Measurements from ENCODE around the gene NTN3. TPM values are rescaled to one million over a fixed set of nuclear protein-coding genes. Genes with fewer than 3 reads are reported as not detected.

The NTN3 gene
- total RNA-seq, 1 experiment from 2014 or later, result 0.87 TPM

DNA sequence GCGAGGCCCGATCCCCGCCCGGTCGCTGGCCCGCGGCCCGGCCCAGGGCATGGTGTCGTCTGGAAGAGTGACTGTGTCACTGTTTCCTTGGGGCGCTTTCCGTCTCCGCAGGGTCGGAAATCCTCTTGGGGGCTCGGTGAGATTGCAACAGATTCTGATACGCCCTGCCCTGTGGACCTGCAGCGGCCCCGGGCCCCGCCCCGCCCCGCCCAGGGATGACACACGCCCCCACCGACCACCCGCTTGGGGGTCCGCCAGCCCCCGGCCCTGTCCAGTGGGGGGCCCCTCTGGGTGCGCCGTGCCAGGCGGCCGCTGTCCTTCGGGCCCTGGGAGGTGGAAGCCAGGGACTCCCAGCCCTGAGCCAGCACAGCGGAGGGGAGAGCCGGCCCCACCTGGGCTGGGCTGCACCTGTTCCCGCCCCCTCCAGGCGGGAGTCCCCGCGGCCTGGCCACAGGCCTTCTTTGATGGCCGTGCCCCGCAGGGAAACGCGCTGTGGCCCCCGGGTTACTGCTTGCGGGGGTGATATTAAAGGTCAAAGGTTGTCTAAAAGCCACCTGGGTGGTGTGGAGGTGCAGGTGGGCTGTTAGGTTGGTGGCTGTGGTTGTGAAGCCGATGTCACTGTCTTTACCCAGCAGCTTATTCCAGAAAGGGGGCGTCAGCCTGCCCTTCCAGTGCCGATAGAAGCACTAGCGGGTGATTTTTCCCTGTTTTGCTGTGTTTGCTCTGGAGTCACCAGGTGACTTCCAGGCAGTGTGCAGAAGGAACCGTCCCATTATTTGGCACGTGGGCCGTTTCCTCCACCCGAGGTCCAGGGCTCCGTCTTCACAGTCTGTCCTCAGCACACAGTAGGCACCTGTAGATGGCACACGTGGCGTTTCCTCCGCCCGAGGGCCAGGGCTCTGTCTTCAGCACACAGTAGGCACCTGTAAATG lies 4.6 kb downstream of the NTN3 start:
- Histone ChIP-seq H3K27me3 (ENCODE audit: insufficient read depth, low read depth) (no peaks in the 10 kb centered on the region), H3K4me3 (peak overlapping the region; percentile 62), H3K4me2 (peak overlapping the region; percentile 78), H3F3A (ENCODE audit: insufficient read depth, low read depth) (peaks cover 17% of the 10 kb centered on the region; the same call in 1 of the 2 replicates), H3K9me3 (ENCODE audit: insufficient read depth, low read depth) (no peaks in the 10 kb centered on the region), H4K20me1 (ENCODE audit: insufficient read depth) (peaks cover 13% of the 10 kb centered on the region; the same call in 1 of the 2 replicates), H3K27ac (no peak overlapping the region), H3K4me1 (replicated peaks; ENCODE audit: insufficient read depth) (peaks cover 13% of the 10 kb centered on the region; the same call in 1 of the 2 replicates), H3K36me3 (ENCODE audit: low read depth) (no peaks in the 10 kb centered on the region), H2AFZ (0 out of 2 replicates have a peak overlapping the region, but pooled peaks have one; percentile 40), H3K79me2 (ENCODE audit: low read depth) (peaks cover 13% of the 10 kb centered on the region), H3K9me2 (ENCODE audit: insufficient read depth) (no peaks in the 10 kb centered on the region)
- no TSS peak for BruUV-seq (replicated peaks)
- intact Hi-C loops (cut with micrococcal nuclease; ENCODE audit: unreplicated experiment), result no loop called here
- POLR2A ChIA-PET (ENCODE audit: unreplicated experiment), result interaction anchor here (0.9 kb wide), 1 partner anchor 261 kb away, joined by 3 read pairs; the partner anchor contains the start of gene PGP
- peak in 1 of 2 experiments; percentile 65 for DNase-seq
- no peak for TF ChIP-seq EZH2 (IDR thresholded peaks at IDR 0.05; ENCODE audit: low read depth)
- no peak for TF ChIP-seq CTCF (conservative IDR thresholded peaks at IDR 0.05)
- CTCF ChIA-PET, result no interaction called here

- POLR2A ChIA-PET (ENCODE audit: unreplicated experiment), result no interaction called here
- H3K9me3 ChIP-seq (ENCODE audit: insufficient read depth, low read depth), result no peaks in the 10 kb centered on the region
- H3K9me2 ChIP-seq (ENCODE audit: insufficient read depth), result no peaks in the 10 kb centered on the region
- TSS peak; percentile 33 for BruUV-seq (replicated peaks)
- H3K4me2 ChIP-seq, result peak overlapping the region; percentile 78
- peaks cover 17% of the 10 kb centered on the region; the same call in 1 of the 2 replicates for H3F3A ChIP-seq (ENCODE audit: insufficient read depth, low read depth)
- H3K36me3 ChIP-seq (ENCODE audit: low read depth), result no peaks in the 10 kb centered on the region
- H3K27me3 ChIP-seq (ENCODE audit: insufficient read depth, low read depth), result no peaks in the 10 kb centered on the region
- no peak for DNase-seq
- H4K20me1 ChIP-seq (ENCODE audit: insufficient read depth), result peaks cover 13% of the 10 kb centered on the region; the same call in 1 of the 2 replicates
- intact Hi-C loops (cut with micrococcal nuclease; ENCODE audit: unreplicated experiment), result no loop called here
- no peak overlapping the region for H2AFZ ChIP-seq
- peaks cover 13% of the 10 kb centered on the region; the same call in 1 of the 2 replicates for H3K4me1 ChIP-seq (replicated peaks; ENCODE audit: insufficient read depth)
- CTCF ChIA-PET, result no interaction called here
- no peak overlapping the region for H3K27ac ChIP-seq
- TF ChIP-seq CTCF (conservative IDR thresholded peaks at IDR 0.05) (no peak), EZH2 (IDR thresholded peaks at IDR 0.05; ENCODE audit: low read depth) (no peak)
- peaks cover 13% of the 10 kb centered on the region for H3K79me2 ChIP-seq (ENCODE audit: low read depth)
- peak overlapping the region; percentile 62; the same call in 1 of the 2 replicates for H3K4me3 ChIP-seq
Measured at GRCh38 chr16:2476345-2476720, 5.2 kb downstream of the NTN3 start.

DNA sequence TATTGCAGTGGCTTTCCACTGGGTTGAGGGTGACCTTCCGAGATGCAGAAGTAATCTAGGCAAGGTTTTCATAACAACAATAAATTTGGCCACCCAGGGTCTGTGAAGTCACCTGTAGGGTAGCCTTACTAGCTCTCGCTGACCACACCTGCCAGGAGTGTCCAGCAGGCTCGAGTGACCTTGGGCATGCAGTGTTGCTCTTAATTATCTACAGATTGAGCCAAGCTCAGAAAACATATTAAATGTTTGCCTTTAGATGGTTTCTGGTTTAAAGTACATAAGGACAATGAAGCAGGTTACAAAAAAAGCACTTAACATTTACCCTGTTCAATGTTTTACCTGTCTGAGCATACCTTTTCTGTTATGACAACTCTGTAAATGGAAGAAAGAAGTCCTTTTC lies 5.6 kb downstream of the NTN3 start:
- Histone ChIP-seq H3K36me3 (ENCODE audit: low read depth) (no peaks in the 10 kb centered on the region), H3K4me1 (replicated peaks; ENCODE audit: insufficient read depth) (peaks cover 13% of the 10 kb centered on the region; the same call in 1 of the 2 replicates), H3K9me3 (ENCODE audit: insufficient read depth, low read depth) (no peaks in the 10 kb centered on the region), H3K27ac (no peak overlapping the region), H2AFZ (no peak overlapping the region), H3K9me2 (ENCODE audit: insufficient read depth) (no peaks in the 10 kb centered on the region), H3K79me2 (ENCODE audit: low read depth) (peaks cover 13% of the 10 kb centered on the region), H4K20me1 (ENCODE audit: insufficient read depth) (peaks cover 13% of the 10 kb centered on the region; the same call in 1 of the 2 replicates), H3F3A (ENCODE audit: insufficient read depth, low read depth) (peaks cover 17% of the 10 kb centered on the region; the same call in 1 of the 2 replicates), H3K4me3 (no peak overlapping the region), H3K27me3 (ENCODE audit: insufficient read depth, low read depth) (no peaks in the 10 kb centered on the region), H3K4me2 (no peak overlapping the region)
- no peak for DNase-seq
- POLR2A ChIA-PET (ENCODE audit: unreplicated experiment), result no interaction called here
- intact Hi-C loops (cut with micrococcal nuclease; ENCODE audit: unreplicated experiment), result no loop called here
- TF ChIP-seq EZH2 (IDR thresholded peaks at IDR 0.05; ENCODE audit: low read depth) (no peak), CTCF (conservative IDR thresholded peaks at IDR 0.05) (no peak)
- no TSS peak for BruUV-seq (replicated peaks)
- CTCF ChIA-PET, result no interaction called here
